ENCODE results near the gene HOXB5. TPM values are rescaled to one million over a fixed set of nuclear protein-coding genes. Genes with fewer than 3 reads are reported as not detected.

The HOXB5 gene
- total and polyA plus RNA-seq, 12 donors = 0.06 to 0.18 (median 0.15) TPM; not detected in 9

DNA sequence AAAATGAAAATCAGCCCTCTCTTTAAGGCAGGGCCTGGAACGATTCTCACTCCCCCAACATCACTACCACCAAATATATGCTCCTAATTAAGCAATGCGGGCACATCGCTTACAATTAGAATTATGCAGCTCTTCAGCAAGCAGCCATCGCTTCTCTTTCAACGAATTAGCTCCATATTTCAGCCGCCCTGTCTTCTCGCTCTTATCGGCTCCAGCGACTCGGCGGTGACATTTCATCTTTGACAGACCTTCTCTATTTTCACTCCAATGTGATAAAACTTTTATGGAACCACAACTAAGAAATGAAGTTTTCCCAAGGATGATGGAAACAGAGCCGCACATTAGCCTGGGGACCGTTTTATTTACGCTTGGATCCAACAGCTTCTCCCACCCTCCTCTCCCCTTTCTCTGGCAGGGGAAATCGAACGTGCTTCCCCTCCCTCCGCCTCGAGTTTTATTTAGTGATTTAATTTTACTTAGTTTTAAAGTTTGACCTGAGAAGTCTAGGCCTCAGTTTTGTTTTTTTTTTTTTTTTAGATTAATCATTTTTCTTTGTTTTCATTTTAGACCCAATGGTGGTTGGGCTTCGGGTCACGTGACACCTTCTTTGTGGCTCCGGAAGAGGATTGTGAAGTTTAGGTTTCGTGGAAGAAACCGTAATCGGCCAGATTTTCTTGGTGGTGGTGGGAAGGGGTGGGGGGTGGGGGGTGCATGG is 45.6 kb downstream of the HOXB5 start:
- H3K27ac ChIP-seq = peak overlapping the region in 9 of 10 donors; percentile 22 to 92 (median 63)
- intact Hi-C loops (cut with DNase I) = loop anchor here in 1 of 10 donors (2.0 kb wide), 1 partner anchor 21 kb away; no protein-coding TSS in a partner anchor
- peaks cover 0 to 100% (median 97%) of the 10 kb centered on the region in 7 donors for H3K27me3 ChIP-seq
- 25 to 26% methylated on average over 24 of the region's 24 CpGs for WGBS, 2 donors
- peaks cover 0 to 4% (median 0%) of the 10 kb centered on the region in 9 donors for H3K36me3 ChIP-seq
- TF ChIP-seq, protein P1, sequence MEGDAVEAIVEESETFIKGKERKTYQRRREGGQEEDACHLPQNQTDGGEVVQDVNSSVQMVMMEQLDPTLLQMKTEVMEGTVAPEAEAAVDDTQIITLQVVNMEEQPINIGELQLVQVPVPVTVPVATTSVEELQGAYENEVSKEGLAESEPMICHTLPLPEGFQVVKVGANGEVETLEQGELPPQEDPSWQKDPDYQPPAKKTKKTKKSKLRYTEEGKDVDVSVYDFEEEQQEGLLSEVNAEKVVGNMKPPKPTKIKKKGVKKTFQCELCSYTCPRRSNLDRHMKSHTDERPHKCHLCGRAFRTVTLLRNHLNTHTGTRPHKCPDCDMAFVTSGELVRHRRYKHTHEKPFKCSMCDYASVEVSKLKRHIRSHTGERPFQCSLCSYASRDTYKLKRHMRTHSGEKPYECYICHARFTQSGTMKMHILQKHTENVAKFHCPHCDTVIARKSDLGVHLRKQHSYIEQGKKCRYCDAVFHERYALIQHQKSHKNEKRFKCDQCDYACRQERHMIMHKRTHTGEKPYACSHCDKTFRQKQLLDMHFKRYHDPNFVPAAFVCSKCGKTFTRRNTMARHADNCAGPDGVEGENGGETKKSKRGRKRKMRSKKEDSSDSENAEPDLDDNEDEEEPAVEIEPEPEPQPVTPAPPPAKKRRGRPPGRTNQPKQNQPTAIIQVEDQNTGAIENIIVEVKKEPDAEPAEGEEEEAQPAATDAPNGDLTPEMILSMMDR (IDR thresholded peaks at IDR 0.05) = no peak
- H3K4me1 ChIP-seq = peaks cover 0 to 31% (median 16%) of the 10 kb centered on the region in 9 donors
- peak overlapping the region in 7 of 10 donors; percentile 4 to 36 (median 18) for H3K4me3 ChIP-seq
- no peak for DNase-seq
- no peak for ATAC-seq
- no peaks in the 10 kb centered on the region for H3K9me3 ChIP-seq

DNA sequence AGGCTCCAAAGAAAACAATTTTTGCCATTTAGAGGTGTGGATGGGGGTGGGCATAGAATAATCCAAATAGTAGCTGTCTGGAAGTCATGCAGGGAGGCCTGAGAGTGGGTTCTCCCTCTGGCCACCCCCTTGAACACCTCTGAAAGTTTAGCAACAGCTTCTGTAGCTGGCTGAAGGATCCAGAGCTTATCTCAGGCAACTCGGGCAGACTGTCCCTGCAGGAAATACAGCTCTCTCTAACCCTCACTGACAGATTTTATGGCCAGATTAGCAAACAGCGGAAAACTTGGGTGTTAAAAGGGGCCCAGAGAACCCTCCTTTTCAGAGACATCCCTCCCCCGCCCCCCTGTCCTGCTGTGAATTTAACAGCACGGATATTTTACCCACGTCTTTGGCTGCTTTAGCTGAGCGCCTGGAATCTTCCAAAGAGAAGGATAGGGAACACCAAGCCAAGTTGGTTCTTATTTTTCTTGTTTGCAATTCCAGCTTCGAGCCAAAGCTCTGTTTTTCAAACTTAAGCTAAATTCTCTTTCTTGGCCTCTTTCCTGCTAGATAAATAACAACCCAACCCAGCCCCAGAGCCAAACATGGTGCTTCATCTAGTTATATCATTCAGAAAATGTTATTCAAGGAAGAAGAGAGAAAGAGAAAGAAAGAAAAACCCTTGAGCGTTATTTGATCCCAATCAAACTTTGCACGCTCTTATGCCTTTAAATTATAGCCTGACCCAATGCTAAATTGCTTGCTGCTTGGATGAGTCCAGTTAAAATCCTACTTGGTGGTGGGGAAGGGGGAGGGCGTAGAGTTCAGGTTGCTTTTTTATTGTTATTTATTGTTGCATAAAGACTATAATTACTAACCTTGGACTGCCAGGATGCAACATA is 46.4 kb downstream of the HOXB5 start:
- H3K4me3 ChIP-seq = peak overlapping the region in 8 of 10 donors; percentile 4 to 36 (median 19)
- WGBS, 2 donors = 26% methylated on average over 10 of the region's 10 CpGs
- H3K27me3 ChIP-seq = peaks cover 2 to 100% (median 98%) of the 10 kb centered on the region in 7 donors
- TF ChIP-seq, protein P1 (IDR thresholded peaks at IDR 0.05) = no peak
- peaks cover 0 to 31% (median 16%) of the 10 kb centered on the region in 9 donors for H3K4me1 ChIP-seq
- ATAC-seq = no peak
- peak overlapping the region in 9 of 10 donors; percentile 35 to 92 (median 64) for H3K27ac ChIP-seq
- H3K9me3 ChIP-seq = no peaks in the 10 kb centered on the region
- DNase-seq = no peak
- H3K36me3 ChIP-seq = peaks cover 0 to 4% (median 0%) of the 10 kb centered on the region in 9 donors
- intact Hi-C loops (cut with DNase I) = no loop called here

DNA sequence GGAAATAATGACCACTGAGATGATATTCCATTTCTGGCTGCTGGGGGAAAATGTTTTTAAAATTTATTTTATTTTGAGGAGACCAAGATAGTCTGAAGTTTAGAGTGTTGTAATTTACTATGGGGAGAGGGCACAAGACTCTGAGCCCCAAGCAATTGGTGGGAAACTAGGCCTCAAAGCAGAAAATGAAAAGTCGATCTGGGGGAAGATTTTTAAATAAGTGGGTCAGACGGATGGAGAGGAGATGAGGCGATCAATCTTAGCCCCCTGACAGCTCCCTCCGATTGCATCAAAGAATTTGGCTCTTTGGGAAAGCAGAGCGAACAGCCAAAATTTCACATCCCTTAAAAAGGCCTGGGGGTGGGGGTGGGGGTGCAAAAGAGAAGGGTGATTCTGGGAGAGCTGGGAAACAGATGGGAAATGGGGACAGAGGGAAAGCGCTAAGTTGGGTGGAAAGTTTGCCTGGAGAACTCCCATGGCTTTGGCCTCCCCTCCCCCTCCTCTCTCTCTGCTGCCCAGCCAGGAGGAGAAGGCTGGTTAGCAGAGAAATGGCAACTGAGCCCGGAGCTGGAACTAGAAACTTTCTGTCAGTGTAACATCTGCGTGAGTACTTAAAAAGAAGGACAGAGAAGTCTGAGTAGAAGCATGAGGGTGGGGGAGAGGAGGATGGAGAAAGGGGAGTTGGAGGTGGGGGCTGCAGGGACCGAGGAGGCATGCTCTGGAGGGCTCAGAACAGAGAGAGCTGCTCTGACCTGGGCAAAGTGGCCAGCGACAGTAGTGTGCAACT is 47.2 kb downstream of the HOXB5 start:
- no peak for ATAC-seq
- H3K4me1 ChIP-seq = peaks cover 0 to 38% (median 17%) of the 10 kb centered on the region in 9 donors
- DNase-seq = no peak
- H3K9me3 ChIP-seq = no peaks in the 10 kb centered on the region
- intact Hi-C loops (cut with DNase I) = no loop called here
- H3K36me3 ChIP-seq = peaks cover 0 to 2% (median 0%) of the 10 kb centered on the region in 9 donors
- TF ChIP-seq, protein P1 (IDR thresholded peaks at IDR 0.05) = no peak
- peaks cover 9 to 100% (median 98%) of the 10 kb centered on the region in 7 donors for H3K27me3 ChIP-seq
- H3K27ac ChIP-seq = peak overlapping the region in 8 of 10 donors; percentile 44 to 92 (median 67)
- WGBS, 2 donors = 32 to 35% methylated on average over 10 of the region's 10 CpGs
- H3K4me3 ChIP-seq = peak overlapping the region in 6 of 10 donors; percentile 6 to 36 (median 22)
